WERI-Rb-1 (cell line): ENCODE measurements around the gene ITFG2.

Experiments used
- DNase-seq: peaks from one replicate; pipeline ENCODE4 v3.0.0-alpha.2; 2020
- H3K27ac ChIP-seq: fragments of 250-450 bp; sonication (Bioruptor Pico); 2 replicates; pipeline ENCODE4 v1.5.1; 2020; ENCODE audit warnings: mild to moderate bottlenecking, moderate library complexity
- H3K27me3 ChIP-seq: fragments of 250-450 bp; sonication (Bioruptor Pico); 2 replicates; pipeline ENCODE4 v1.5.1; 2021; ENCODE audit warnings: mild to moderate bottlenecking, low read depth, moderate library complexity; ENCODE audit not compliant: insufficient read depth, severe bottlenecking
- H3K36me3 ChIP-seq: fragments of 250-450 bp; sonication (Bioruptor Pico); 2 replicates; pipeline ENCODE4 v1.5.1; 2020; ENCODE audit warnings: mild to moderate bottlenecking, moderate library complexity
- H3K4me3 ChIP-seq: 2 replicates; pipeline ENCODE4 v1.5.1; 2011; ENCODE audit warnings: low read depth, mild to moderate bottlenecking, control low read depth, low read length
- H3K9me3 ChIP-seq: fragments of 250-450 bp; sonication (Bioruptor Pico); 2 replicates; pipeline ENCODE4 v1.5.1; 2021; ENCODE audit warnings: mild to moderate bottlenecking, moderate library complexity; ENCODE audit not compliant: severe bottlenecking
- TF ChIP-seq, protein P1 (sequence below): IDR thresholded peaks from 2 replicates; pipeline ENCODE4 v1.5.1; 2011; ENCODE audit warnings: low read depth, mild to moderate bottlenecking, control low read depth, inconsistent platforms, low read length

The ITFG2 gene

DNA sequence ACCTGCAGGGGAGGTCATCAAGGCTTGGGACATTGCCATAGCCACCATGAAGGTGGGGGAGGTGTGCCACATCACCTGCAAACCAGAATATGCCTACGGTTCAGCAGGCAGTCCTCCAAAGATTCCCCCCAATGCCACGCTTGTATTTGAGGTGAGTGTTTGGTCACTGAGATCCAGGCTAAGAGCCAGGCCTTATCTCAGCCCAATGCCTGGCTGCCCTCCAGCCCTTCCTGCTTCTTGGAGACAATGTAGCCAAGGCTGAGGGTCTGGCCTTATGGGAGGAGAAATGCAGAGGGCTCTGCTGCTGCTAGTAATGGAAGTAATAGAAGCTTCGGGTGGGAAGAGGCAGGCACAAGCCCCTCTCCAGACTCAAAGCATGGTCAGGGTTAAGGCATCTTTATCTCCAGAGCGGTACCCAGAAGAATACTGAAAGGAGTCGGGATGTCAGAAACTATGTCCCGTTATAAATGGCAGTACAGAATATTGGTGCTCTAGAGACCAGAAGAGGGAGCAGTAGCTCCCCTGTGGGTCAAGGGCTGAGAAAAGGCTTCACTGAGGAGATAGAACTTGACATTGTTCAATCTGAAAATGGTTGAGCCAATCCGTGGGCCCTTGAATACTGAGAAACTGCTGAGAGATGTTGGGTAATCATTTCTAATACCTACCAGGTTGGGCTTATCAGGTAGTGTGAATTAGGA, 14.6 kb upstream of the ITFG2 start:
- Histone ChIP-seq H3K27ac (no peak overlapping the region), H3K4me3 (no peak overlapping the region), H3K9me3 (no peaks in the 10 kb centered on the region), H3K27me3 (no peaks in the 10 kb centered on the region), H3K36me3 (peaks cover 70% of the 10 kb centered on the region)
- TF ChIP-seq, protein P1, sequence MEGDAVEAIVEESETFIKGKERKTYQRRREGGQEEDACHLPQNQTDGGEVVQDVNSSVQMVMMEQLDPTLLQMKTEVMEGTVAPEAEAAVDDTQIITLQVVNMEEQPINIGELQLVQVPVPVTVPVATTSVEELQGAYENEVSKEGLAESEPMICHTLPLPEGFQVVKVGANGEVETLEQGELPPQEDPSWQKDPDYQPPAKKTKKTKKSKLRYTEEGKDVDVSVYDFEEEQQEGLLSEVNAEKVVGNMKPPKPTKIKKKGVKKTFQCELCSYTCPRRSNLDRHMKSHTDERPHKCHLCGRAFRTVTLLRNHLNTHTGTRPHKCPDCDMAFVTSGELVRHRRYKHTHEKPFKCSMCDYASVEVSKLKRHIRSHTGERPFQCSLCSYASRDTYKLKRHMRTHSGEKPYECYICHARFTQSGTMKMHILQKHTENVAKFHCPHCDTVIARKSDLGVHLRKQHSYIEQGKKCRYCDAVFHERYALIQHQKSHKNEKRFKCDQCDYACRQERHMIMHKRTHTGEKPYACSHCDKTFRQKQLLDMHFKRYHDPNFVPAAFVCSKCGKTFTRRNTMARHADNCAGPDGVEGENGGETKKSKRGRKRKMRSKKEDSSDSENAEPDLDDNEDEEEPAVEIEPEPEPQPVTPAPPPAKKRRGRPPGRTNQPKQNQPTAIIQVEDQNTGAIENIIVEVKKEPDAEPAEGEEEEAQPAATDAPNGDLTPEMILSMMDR: no peak
- no peak for DNase-seq

DNA sequence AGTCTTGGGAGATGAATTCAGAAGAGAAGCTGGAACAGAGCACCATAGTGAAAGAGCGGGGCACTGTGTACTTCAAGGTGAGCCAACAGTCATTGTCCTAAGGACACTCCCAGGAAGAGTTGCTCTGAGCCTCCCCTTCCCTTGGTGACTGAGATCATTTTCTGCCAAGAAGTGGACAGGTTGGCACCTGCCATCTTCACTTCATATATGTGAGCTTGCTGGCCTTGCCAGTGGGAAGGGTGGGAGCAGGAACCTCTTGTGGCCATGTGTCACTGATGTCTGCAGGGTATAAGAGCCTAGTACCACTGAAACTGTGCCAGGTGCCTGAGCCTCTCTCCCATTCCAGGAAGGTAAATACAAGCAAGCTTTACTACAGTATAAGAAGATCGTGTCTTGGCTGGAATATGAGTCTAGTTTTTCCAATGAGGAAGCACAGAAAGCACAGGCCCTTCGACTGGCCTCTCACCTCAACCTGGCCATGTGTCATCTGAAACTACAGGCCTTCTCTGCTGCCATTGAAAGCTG, 12.4 kb upstream of the ITFG2 start:
- no peak overlapping the region for H3K27ac ChIP-seq
- no peak overlapping the region for H3K4me3 ChIP-seq
- DNase-seq: no peak
- H3K9me3 ChIP-seq: no peaks in the 10 kb centered on the region
- no peaks in the 10 kb centered on the region for H3K27me3 ChIP-seq
- TF ChIP-seq, protein P1: no peak
- H3K36me3 ChIP-seq: peaks cover 92% of the 10 kb centered on the region

DNA sequence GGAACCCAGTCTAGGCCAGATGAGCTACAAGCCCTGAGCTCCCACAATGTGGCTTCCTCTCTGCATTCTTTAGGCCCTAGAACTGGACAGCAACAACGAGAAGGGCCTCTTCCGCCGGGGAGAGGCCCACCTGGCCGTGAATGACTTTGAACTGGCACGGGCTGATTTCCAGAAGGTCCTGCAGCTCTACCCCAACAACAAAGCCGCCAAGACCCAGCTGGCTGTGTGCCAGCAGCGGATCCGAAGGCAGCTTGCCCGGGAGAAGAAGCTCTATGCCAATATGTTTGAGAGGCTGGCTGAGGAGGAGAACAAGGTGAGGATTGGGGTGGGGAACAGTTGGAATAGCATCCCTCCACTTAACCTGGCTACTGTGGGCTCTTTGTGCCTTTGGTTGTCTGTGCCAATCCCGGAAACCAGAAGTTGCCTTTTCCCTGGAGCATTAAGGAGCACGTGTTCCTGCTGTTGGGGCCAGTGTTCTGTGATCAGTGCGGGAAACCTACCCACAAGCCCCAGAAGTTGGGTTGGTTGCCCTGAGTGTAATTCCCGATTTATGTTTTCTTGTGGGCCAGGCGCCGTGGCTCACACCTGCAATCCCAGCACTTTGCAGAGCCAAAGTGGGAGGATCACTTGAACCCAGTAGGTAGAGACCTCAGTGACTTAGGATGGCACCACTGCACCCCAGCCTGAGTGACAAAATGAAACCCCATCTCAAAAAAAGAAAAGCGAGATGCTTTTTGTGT, 11.3 kb upstream of the ITFG2 start:
- no peak for DNase-seq
- TF ChIP-seq, protein P1: no peak
- H3K4me3 ChIP-seq: no peak overlapping the region
- H3K9me3 ChIP-seq: no peaks in the 10 kb centered on the region
- H3K27ac ChIP-seq: no peak overlapping the region
- peaks cover 92% of the 10 kb centered on the region for H3K36me3 ChIP-seq
- H3K27me3 ChIP-seq: no peaks in the 10 kb centered on the region

DNA sequence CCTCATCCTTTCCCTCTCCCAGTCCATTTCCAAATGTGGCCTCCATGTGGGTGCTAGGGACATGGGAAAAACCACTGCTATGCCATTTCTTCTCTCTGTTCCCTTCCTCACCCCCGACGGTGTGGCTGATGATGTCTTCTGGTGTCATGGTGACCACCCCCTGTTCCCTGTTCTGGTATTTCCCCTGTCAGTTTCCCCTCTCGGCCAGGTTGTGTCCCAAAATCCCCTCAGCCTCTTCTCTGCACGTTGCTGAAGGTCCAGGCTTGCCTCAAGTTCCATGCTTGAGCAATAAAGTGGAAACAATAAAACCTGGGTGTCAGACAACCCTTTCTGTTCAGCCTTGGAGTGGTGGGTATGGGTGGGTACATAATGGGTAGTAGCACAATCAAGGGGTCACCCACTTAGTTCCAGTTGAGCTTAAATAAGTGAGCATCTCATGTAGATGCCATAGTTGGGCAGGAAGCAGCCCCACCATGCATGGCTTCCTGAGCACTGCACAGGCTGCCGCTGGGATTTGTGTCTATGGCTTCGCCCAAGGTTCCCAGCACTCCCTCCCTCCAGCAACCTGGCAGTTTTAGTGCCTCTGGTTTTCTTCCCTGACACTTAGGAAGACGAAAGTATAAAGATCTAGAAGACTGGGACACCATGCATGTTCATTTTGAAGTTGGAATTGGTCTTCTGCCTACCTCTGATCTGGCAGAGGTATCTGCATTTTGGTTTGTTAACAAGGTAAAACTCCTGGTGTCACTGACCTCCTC, 8.7 kb upstream of the ITFG2 start:
- Histone ChIP-seq H3K27ac (no peak overlapping the region), H3K36me3 (peaks cover 69% of the 10 kb centered on the region), H3K27me3 (no peaks in the 10 kb centered on the region), H3K4me3 (no peak overlapping the region), H3K9me3 (no peaks in the 10 kb centered on the region)
- no peak for DNase-seq
- TF ChIP-seq, protein P1: no peak

DNA sequence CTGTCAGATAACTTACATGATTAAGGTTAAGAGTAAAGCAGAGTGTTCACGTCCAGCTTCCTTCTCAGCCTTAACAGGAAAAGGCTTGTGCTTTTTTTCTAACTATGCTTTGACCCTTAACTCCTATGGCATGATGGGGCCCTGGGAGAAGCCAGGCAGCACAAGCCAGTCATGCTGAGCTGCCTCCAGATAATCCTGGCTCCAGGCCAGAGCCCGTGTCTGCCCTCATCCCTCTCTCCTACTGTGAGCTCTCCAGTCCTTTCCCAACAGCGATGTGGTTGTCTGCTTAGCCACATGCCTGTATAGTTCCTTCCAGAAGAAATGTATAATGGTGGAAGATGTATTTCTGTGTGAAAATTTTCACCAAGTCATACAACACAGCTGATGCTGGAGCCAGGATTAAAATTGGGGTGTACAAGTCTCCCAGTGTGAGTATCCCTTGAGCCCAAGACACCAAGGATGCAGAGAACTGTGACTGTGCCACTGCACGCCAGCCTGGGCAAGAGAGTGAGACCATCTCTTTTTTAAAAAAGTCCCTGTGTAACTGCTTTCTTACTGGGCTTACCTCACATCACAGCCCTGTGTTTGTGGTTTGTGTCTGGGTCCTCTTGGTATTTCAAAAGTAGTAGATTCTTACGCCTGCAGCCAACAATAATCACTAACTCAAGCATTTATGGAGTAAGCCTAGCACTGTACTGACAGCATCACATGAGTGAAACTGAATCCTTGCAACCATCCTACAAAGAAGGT, 7.9 kb upstream of the ITFG2 start:
- TF ChIP-seq, protein P1: no peak
- DNase-seq: no peak
- Histone ChIP-seq H3K27ac (no peak overlapping the region), H3K4me3 (no peak overlapping the region), H3K36me3 (peaks cover 61% of the 10 kb centered on the region), H3K9me3 (no peaks in the 10 kb centered on the region), H3K27me3 (no peaks in the 10 kb centered on the region)
